Mesendoderm (in vitro differentiated cells): Measurements from ENCODE around the gene NPTN.

ENCODE experiments used
- DNase-seq: peaks from one replicate; pipeline ENCODE4 v3.0.0; 2013
- H2AK5ac ChIP-seq: 2 replicates; pipeline ENCODE4 v1.6.1; 2013; ENCODE audit warnings: low read length, inconsistent platforms
- H2BK120ac ChIP-seq: 2 replicates; pipeline ENCODE4 v1.6.1; 2013; ENCODE audit warnings: low read depth, mild to moderate bottlenecking, low read length, moderate library complexity, mixed read lengths
- H2BK15ac ChIP-seq: replicated peaks from 2 replicates; pipeline ENCODE4 v1.6.1; 2013; ENCODE audit warnings: low read depth, mild to moderate bottlenecking, moderate library complexity
- H2BK5ac ChIP-seq: 2 replicates; pipeline ENCODE4 v1.6.1; 2013; ENCODE audit warnings: low read length, inconsistent platforms
- H3K18ac ChIP-seq: 2 replicates; pipeline ENCODE4 v1.6.1; 2013; ENCODE audit warnings: mild to moderate bottlenecking, low read length, mixed read lengths
- H3K23ac ChIP-seq: one replicate; pipeline ENCODE4 v1.6.1; 2013; ENCODE audit warnings: low read length
- H3K27ac ChIP-seq: 2 replicates; pipeline ENCODE4 v1.5.1; 2013; ENCODE audit warnings: low read depth, mild to moderate bottlenecking, inconsistent platforms, low read length, moderate library complexity
- H3K27me3 ChIP-seq: 2 replicates; pipeline ENCODE4 v1.6.1; 2013; ENCODE audit warnings: low read length, control low read depth, mild to moderate bottlenecking, inconsistent platforms; ENCODE audit not compliant: insufficient read depth, poor library complexity
- H3K36me3 ChIP-seq: 2 replicates; pipeline ENCODE4 v1.6.1; 2013; ENCODE audit warnings: low read length, inconsistent platforms; ENCODE audit not compliant: control insufficient read depth, insufficient read depth
- H3K4ac ChIP-seq: one replicate; pipeline ENCODE4 v1.6.1; 2013; ENCODE audit warnings: low read depth, mild to moderate bottlenecking, low read length, moderate library complexity
- H3K4me1 ChIP-seq: 2 replicates; pipeline ENCODE4 v1.6.1; 2013; ENCODE audit warnings: low read depth, low read length, inconsistent platforms; ENCODE audit not compliant: control insufficient read depth
- H3K4me2 ChIP-seq: 2 replicates; pipeline ENCODE4 v1.6.1; 2013; ENCODE audit warnings: low read length
- H3K4me3 ChIP-seq: 2 replicates; pipeline ENCODE4 v1.5.1; 2013; ENCODE audit warnings: mild to moderate bottlenecking, low read length
- H3K56ac ChIP-seq: one replicate; pipeline ENCODE4 v1.6.1; 2013; ENCODE audit warnings: low read length
- H3K79me1 ChIP-seq: 2 replicates; pipeline ENCODE4 v1.6.1; 2013; ENCODE audit warnings: low read length, inconsistent platforms
- H3K79me2 ChIP-seq: 2 replicates; pipeline ENCODE4 v1.6.1; 2013; ENCODE audit warnings: mild to moderate bottlenecking, low read length; ENCODE audit not compliant: control insufficient read depth, insufficient read depth
- H3K9ac ChIP-seq: 2 replicates; pipeline ENCODE4 v1.6.1; 2013; ENCODE audit warnings: low read length, inconsistent platforms
- H4K5ac ChIP-seq: one replicate; pipeline ENCODE4 v1.6.1; 2013; ENCODE audit warnings: low read length
- H4K8ac ChIP-seq: one replicate; pipeline ENCODE4 v1.6.1; 2013; ENCODE audit warnings: low read depth, mild to moderate bottlenecking, control low read depth, low read length, moderate library complexity
- WGBS: extraction: QIAGEN DNeasy Blood & Tissue Kit; methylation state at CpG from one replicate; pipeline ENCODE4 v1.1.7; 2013; ENCODE audit warnings: low lambda C conversion rate, missing lambda C conversion rate; ENCODE audit not compliant: insufficient coverage; ENCODE audit errors: extremely low coverage; 5-methylcytosine and 5-hydroxymethylcytosine counted together

NPTN gene

DNA sequence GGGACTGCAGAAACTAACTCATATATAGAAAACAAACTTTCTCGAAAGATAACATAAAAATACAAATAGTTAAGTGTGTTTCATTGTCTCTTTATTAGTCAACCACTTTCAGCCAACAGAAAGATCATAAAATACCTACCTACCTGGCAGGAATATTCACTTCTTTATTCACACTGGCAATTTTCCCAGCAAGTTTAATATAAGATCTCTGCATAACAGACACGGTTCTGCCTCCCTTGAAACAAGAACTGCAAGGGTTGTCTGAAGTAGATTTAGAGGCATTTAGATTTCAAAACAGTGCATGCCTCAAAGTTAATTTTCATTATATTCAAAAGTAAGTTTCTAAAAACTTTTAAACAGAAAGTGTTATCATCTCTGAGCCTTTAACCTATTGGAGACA lies 7.1 kb downstream of the NPTN start:
- no peak overlapping the region for H3K4me2 ChIP-seq
- no peak overlapping the region for H4K5ac ChIP-seq
- H3K4me3 ChIP-seq, result no peak overlapping the region
- H2AK5ac ChIP-seq, result no peak overlapping the region
- H2BK120ac ChIP-seq, result no peak overlapping the region
- no peak overlapping the region for H3K4ac ChIP-seq
- peaks cover 3% of the 10 kb centered on the region for H3K4me1 ChIP-seq
- H3K27me3 ChIP-seq, result no peaks in the 10 kb centered on the region
- H2BK15ac ChIP-seq, result no peak overlapping the region
- H3K9ac ChIP-seq, result no peak overlapping the region
- no peak overlapping the region for H3K27ac ChIP-seq
- peaks cover 46% of the 10 kb centered on the region for H3K79me2 ChIP-seq
- H3K23ac ChIP-seq, result no peak overlapping the region
- no peak overlapping the region for H3K18ac ChIP-seq
- H3K56ac ChIP-seq, result no peak overlapping the region
- no peak overlapping the region for H4K8ac ChIP-seq
- DNase-seq, result no peak
- WGBS, result no CpG with 5 or more reads among the region's 2 CpGs
- H3K79me1 ChIP-seq, result peaks cover 4% of the 10 kb centered on the region
- H2BK5ac ChIP-seq, result no peak overlapping the region
- H3K36me3 ChIP-seq, result no peaks in the 10 kb centered on the region

DNA sequence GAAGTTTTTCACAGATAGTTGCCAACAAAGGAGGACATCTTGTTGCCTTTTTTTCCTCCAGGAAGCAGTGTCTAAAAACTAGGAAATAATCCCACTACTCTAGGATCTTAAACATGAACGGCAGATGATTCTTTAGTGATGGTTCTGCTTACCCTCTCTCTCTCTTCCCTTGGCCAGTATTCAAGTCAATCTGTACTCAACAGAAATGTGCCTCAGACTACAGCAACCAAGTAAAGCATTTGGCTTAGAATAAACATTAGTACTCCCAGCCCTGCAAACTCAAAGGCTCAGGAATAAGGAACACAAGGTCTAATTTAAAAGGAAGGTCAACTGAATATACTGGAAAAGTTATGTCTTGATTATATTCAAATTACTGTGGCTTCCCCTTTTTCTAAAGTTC lies 8.7 kb downstream of the NPTN start:
- Histone ChIP-seq H3K36me3 (no peaks in the 10 kb centered on the region), H3K79me2 (peaks cover 47% of the 10 kb centered on the region), H2BK15ac (no peak overlapping the region), H2BK120ac (no peak overlapping the region), H4K8ac (no peak overlapping the region), H3K27ac (no peak overlapping the region), H3K4me1 (peaks cover 7% of the 10 kb centered on the region), H2BK5ac (no peak overlapping the region), H3K4me3 (no peak overlapping the region), H3K4me2 (no peak overlapping the region), H3K56ac (no peak overlapping the region), H3K23ac (no peak overlapping the region), H2AK5ac (no peak overlapping the region), H3K9ac (no peak overlapping the region), H3K27me3 (no peaks in the 10 kb centered on the region), H3K18ac (no peak overlapping the region), H3K4ac (no peak overlapping the region), H4K5ac (no peak overlapping the region), H3K79me1 (peaks cover 8% of the 10 kb centered on the region)
- no peak for DNase-seq
- WGBS, result no CpG with 5 or more reads among the region's 1 CpG

DNA sequence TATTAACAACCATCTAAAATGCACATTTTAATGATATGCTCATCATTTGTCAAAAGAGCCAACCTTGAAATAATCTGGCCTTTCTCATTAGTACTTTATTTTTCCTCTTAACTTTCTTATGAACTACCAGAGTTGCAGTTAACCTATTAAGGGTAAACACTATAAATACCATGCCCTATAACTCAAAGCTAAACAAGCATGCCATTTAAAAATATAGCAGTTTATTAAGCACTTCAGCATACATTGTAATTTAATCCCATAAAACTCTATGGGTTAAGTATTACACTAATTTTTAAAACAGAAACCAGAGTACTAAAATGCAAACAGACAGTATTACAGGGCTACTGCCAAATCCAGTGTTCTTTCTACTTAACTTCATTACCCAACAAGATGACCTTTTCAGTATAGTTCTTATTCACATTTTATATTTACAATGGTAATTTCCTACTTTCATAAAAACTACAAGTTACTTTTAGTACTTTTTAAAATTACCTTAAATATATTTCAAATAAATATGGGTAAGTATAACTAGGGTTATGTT lies 11.8 kb downstream of the NPTN start:
- Histone ChIP-seq H3K4ac (no peak overlapping the region), H3K4me3 (no peak overlapping the region), H2BK15ac (no peak overlapping the region), H4K5ac (no peak overlapping the region), H2BK120ac (no peak overlapping the region), H3K56ac (no peak overlapping the region), H2BK5ac (no peak overlapping the region), H3K27me3 (no peaks in the 10 kb centered on the region), H3K9ac (no peak overlapping the region), H3K18ac (no peak overlapping the region), H3K4me2 (no peak overlapping the region), H2AK5ac (no peak overlapping the region), H3K79me2 (peaks cover 47% of the 10 kb centered on the region), H3K79me1 (peaks cover 10% of the 10 kb centered on the region), H3K36me3 (no peaks in the 10 kb centered on the region), H3K4me1 (peaks cover 7% of the 10 kb centered on the region), H3K27ac (no peak overlapping the region), H4K8ac (no peak overlapping the region), H3K23ac (no peak overlapping the region)
- no peak for DNase-seq

DNA sequence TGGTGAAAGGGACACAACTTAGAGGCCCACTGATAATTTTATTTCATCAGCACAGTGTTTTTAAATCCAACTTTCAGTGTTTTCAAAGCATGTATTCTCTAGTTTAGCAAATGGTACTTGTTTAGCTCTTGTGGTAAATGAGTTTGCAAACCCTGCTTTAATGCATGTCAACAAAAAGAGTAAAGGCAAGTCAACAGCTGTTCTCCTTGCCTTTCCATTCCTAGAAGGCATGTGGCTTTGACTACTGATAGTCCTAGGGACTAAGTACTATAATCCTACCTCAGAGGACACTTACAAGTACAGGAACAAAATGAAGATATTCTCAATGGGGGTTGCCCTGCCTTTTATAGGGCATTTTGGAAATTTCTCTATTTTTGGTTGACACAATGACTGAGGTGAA lies 13.1 kb downstream of the NPTN start:
- H3K23ac ChIP-seq, result no peak overlapping the region
- H3K79me2 ChIP-seq, result peaks cover 54% of the 10 kb centered on the region
- no peak overlapping the region for H3K18ac ChIP-seq
- H3K4me3 ChIP-seq, result no peak overlapping the region
- no peak overlapping the region for H3K4me2 ChIP-seq
- no peak overlapping the region for H2AK5ac ChIP-seq
- H4K5ac ChIP-seq, result no peak overlapping the region
- H4K8ac ChIP-seq, result no peak overlapping the region
- no peaks in the 10 kb centered on the region for H3K36me3 ChIP-seq
- DNase-seq, result no peak
- H2BK120ac ChIP-seq, result no peak overlapping the region
- H3K27ac ChIP-seq, result no peak overlapping the region
- H2BK5ac ChIP-seq, result no peak overlapping the region
- no peaks in the 10 kb centered on the region for H3K27me3 ChIP-seq
- H3K9ac ChIP-seq, result no peak overlapping the region
- H2BK15ac ChIP-seq, result no peak overlapping the region
- H3K4me1 ChIP-seq, result peaks cover 7% of the 10 kb centered on the region
- H3K79me1 ChIP-seq, result peaks cover 10% of the 10 kb centered on the region
- H3K56ac ChIP-seq, result no peak overlapping the region
- no peak overlapping the region for H3K4ac ChIP-seq

DNA sequence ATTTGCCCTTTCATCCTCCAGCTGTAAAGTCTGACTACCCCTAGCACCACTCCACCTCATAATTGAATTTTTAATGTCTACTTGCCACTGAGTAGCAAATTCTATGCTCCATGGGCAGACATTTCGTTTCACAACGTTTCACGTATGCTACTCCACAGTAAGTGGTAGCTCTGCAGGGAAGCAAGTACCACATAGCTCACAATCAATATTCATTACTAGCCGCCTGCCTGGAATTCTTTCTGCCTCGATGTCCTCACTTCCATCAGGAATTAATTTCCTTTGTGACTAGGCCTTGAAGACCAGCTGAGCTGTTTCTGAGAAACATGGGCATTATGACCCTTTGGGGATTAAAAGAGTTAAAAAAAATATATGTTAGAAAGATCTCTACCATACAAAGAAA lies 15.3 kb downstream of the NPTN start:
- H3K27ac ChIP-seq, result no peak overlapping the region
- H3K18ac ChIP-seq, result no peak overlapping the region
- H2BK5ac ChIP-seq, result no peak overlapping the region
- H3K4ac ChIP-seq, result no peak overlapping the region
- DNase-seq, result peak; percentile 79
- H3K9ac ChIP-seq, result no peak overlapping the region
- no peak overlapping the region for H3K56ac ChIP-seq
- no peak overlapping the region for H2BK15ac ChIP-seq
- H2BK120ac ChIP-seq, result no peak overlapping the region
- peaks cover 49% of the 10 kb centered on the region for H3K79me2 ChIP-seq
- H3K4me2 ChIP-seq, result no peak overlapping the region
- peaks cover 8% of the 10 kb centered on the region for H3K79me1 ChIP-seq
- no peak overlapping the region for H4K5ac ChIP-seq
- H3K27me3 ChIP-seq, result no peaks in the 10 kb centered on the region
- no peaks in the 10 kb centered on the region for H3K36me3 ChIP-seq
- no peak overlapping the region for H3K4me3 ChIP-seq
- no peak overlapping the region for H3K23ac ChIP-seq
- no peak overlapping the region for H4K8ac ChIP-seq
- no peak overlapping the region for H2AK5ac ChIP-seq
- no CpG with 5 or more reads among the region's 5 CpGs for WGBS
- H3K4me1 ChIP-seq, result peaks cover 7% of the 10 kb centered on the region

DNA sequence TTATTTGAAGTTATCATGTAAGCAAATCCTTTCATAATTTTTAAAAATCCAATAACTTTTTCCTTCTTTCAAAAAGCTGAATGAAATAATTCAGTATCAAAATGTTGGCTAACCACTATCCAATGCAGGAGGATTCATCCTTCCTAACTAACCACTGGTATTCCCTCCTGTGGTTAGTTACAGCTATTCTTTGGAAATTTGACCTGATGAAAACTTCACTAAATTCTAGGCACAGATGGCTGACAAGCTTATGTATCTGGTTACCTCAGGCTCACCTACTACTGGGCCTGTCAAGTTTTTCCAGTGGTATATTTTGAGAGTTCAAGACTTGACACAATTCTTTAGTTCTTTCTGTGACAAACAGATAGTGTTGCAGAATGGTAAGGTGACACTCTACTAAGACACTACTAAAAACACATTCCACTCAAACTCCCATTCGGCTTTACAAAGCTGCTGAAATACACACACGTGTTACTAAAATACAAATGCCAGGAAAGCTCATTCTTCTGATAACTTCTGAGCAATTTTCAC lies 15.8 kb downstream of the NPTN start:
- no peak overlapping the region for H3K4ac ChIP-seq
- H3K79me2 ChIP-seq, result peaks cover 49% of the 10 kb centered on the region
- no peak overlapping the region for H3K18ac ChIP-seq
- no peaks in the 10 kb centered on the region for H3K36me3 ChIP-seq
- H2BK5ac ChIP-seq, result no peak overlapping the region
- no peaks in the 10 kb centered on the region for H3K27me3 ChIP-seq
- peaks cover 8% of the 10 kb centered on the region for H3K79me1 ChIP-seq
- peaks cover 7% of the 10 kb centered on the region for H3K4me1 ChIP-seq
- H4K5ac ChIP-seq, result no peak overlapping the region
- no peak overlapping the region for H2BK120ac ChIP-seq
- WGBS, result no CpG with 5 or more reads among the region's 2 CpGs
- no peak overlapping the region for H3K4me3 ChIP-seq
- peak; percentile 77 for DNase-seq
- H2AK5ac ChIP-seq, result no peak overlapping the region
- H3K23ac ChIP-seq, result no peak overlapping the region
- no peak overlapping the region for H3K56ac ChIP-seq
- no peak overlapping the region for H2BK15ac ChIP-seq
- H3K4me2 ChIP-seq, result no peak overlapping the region
- no peak overlapping the region for H3K27ac ChIP-seq
- H3K9ac ChIP-seq, result no peak overlapping the region
- H4K8ac ChIP-seq, result no peak overlapping the region
